ENCODE measurements around the gene LAPTM4A.
"Not testable (repeated sequence)": the region's sequence is repeated elsewhere in the genome, so short reads cannot be mapped to it uniquely, and the experiment has no call there.

The LAPTM4A gene
- total RNA-seq: 50.7 to 104 (median 81.1) reads per million in 18 experiments

DNA sequence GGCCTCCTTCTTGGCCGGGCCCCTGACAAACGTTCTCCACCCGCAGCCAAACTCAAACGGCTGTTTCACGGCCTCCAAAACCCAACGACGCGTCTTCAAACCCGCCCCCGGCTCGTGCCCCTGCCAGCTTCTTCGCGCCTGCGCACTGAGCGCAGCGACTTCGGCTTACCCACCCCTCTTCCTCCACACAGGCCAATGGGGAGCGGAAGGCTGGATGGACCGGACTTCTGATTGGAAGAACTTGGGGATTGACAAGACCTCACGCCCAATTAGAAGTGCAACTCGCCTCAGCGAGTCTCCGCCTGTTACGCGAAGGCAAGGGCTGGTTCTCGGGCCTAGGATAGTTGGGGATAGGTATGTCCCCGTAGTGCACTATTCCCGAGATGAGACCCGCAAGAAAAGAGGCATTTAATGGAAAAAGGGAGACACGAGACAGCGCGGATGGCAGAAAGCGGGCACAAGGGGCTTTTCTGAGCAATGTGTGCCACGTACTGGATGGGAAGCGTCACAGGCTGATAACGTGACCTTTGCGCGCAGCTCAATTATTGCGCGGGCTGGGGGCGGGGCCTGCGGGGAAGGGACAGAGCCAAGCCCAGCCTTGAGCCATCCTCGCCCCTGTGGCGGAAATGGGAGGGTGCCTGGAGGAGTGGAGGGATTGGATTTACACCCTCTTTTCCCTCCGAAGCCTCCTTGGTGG is at the start of gene LAPTM4A:
LAPTM4A (minus strand) TSS at position 97 of the 697 bp plus-strand sequence. CDS start 108 bp downstream, outside the sequence.
- peak; percentile 99 to 100 for DNase-seq

DNA sequence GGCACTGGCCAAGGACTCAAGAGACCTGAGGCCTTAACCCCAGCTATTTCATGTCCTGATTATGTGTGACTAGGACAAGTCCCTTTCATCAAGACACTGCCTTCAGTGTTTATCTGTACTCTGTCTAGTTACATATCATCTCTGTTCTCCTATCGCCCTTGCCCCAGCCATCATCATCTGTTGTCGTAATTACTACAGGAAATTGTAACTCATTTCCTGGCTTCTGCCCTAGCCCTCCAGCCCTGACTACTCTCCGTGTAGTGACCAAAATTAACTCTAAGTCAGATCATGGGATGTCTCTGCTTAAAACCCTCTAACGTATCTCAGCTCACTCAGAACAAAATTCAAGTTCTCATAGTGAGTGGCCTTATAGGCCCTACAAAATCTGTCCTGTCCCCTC is 49.3 kb upstream of the LAPTM4A start:
- DNase-seq: no peak

DNA sequence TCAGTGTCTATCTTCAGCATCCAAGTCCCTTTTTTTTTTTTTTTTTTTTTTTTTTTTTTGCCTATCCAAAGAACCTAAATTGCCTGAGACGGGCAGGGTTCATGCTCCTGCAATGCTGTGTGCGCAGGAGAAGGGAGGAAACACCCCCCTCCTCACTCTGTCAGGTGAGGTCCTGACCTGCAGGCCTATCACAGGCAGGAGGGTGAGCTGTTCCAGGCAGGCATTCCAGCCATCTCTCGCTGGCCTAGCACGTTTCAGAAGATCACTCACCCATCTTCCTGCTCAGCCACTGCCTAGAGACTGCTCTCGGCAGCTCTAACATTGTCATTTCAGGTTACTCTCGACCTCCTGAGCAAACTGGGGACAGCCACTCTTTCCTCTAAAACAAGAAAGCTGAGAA is 48.4 kb upstream of the LAPTM4A start:
- DNase-seq: no peak

DNA sequence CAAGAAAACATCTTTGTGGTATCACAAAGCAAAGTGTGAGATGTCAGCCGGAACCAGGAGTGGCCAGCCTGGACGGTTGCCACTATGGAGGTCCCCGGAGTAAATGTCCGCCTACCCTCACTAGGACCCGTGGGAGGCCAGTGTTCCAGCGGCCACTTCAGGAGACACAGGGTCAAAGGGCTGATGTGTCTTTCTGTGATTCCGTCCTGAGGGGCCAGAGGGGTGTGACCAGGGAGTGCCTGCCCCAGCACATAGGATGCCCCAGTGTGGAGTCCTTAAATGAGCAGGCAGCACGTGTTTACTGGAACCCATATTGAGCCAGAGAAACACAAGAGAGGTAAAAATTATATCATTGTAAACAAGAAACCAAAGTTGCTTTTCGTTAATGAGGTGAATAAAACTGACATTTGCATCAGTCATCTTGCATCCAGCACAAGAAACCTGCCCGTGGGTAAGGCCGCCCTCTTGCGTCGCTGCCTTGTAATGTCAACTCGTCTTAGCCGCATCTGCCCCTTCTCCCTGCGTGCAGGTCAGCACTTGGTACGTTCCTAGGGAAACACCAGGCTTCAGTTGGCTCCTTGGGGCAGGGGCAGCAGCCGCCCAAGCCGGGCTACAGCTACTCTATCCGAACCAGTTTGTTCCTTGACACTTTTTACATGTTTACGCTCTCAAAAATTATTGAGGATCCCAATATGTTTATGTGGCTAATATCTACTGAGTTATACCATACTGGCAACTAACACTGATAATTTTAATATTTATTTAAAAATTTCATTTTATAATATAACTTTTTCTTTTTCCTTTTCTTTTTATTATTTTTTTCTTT is 46.7 kb upstream of the LAPTM4A start:
- DNase-seq: peak; percentile 73 to 82

DNA sequence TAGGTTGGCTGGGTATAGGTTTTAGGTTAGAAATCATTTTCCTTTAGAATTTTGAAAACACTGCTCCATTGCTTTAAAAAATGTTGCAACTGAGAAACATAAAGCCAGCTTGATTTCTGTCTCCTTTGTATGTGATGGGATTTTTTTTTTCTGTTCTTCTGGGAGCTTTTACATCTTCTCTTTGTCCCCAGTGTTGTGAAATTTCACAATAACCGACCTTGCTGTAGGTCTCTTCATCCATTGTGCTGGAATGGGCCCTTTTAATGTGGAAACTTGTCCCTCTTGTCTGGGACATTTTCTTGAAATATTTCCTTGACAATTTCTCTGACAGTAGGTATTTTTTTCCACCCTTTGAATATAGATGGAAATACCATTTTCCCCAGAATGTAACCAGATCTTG is 44.0 kb upstream of the LAPTM4A start:
- DNase-seq: no peak

DNA sequence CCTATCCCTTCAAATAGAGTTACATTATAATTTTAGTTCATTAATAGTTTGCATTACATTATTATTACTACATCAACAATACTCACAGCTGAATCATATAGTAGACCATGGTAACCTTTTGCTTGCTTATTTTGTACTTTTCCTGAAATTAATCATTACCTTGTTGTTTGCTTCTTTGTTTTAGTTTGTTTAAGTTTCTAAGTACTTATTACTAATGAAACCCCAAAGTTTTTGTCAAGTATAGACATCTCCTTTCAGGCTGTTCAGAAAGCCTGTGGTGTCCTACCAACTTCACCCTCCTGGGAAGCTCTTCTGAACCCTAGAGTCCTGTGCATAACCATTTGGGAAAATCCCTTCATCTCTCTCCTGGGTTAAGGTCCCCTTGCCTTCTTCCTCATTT is 43.5 kb upstream of the LAPTM4A start:
- no peak for DNase-seq

DNA sequence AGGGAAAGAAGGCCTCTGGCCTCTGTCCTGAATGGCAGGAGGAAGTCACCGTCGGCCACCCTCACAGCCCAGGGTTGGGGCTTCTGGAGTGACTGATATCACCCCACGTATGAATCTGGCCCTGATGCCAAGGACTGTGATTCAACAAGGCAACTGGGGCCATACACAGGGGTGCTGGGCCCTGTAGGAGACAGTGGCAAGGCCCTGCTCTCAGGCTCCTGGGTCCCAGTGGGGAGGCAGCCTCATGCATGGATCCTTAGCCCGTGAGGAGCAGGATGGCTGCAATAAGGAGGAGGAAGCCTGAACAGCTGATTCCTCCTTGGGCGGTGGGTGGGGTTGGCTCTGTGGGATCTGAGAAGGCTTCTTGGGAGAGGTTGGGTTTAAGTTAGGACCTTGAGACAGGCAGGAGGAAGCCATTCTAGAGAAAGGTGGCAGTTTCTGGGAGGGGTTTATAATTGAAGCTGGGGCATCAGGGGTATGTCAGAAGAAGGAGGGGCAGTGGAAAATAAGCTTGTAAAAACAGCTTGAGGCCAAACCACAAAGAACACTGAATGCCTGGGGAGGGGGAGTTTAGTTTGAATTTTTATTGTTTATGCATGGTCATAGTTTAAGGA is 42.8 kb upstream of the LAPTM4A start:
- DNase-seq: peak in 1 of 2 donors; percentile 8

DNA sequence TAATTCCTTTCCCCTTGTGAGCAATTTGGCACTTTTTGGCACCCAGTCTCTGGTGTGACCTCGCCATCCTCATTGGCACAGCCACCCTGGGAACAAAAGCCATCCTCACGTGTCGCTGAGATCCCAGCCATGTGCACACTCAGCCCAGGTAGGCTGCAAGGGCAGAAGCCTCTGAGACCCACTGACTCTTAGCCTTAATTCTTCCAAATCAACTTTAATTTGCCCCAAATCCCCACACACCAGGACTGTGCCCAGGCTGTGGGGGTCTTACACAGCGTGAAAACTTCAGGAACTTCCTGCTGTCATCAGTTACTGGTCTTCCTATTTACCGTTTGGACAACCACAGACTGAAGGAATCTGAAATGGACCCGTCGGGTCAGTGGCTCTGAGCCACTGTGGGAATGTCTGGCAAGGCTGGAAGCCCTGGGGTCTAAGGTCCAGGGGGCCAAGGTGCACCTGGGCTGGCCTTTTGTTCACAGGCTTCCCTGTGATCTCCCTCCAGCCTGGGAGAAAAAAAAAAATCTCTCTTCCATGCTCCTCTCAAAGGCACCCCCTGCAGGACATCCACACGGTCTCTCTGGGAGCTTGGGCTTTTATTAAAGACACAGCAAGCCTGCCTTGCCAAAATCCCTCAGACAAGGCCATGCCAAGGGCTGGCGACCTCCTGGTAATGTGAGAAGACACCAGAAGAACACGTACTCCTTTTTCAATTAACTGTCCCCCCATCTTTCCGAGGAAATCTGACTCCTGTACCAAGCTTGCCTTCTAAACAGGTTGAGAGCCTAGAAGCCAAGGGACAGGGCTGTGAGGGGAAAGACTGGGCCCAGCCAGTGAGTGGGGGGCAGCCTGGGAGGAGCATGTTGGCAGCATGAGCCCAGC is 42.1 kb upstream of the LAPTM4A start:
- peak; percentile 23 to 37 for DNase-seq

DNA sequence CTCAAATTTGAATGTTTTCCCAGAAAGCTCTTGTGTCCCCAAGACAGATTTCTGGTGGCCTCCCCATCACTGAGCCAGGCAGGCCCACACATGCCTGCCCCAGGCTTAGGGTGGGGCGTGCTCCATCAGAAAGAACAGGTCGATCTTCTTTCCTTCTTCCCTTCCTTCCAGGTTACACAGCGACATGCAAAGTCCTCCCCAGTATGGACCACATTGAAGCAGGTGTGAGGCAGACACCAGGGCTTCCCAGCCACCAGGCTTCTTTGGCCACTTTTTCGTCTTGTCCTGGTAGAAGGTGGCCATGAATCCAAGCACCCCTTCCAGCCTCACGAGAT is 41.4 kb upstream of the LAPTM4A start:
- DNase-seq: no peak

DNA sequence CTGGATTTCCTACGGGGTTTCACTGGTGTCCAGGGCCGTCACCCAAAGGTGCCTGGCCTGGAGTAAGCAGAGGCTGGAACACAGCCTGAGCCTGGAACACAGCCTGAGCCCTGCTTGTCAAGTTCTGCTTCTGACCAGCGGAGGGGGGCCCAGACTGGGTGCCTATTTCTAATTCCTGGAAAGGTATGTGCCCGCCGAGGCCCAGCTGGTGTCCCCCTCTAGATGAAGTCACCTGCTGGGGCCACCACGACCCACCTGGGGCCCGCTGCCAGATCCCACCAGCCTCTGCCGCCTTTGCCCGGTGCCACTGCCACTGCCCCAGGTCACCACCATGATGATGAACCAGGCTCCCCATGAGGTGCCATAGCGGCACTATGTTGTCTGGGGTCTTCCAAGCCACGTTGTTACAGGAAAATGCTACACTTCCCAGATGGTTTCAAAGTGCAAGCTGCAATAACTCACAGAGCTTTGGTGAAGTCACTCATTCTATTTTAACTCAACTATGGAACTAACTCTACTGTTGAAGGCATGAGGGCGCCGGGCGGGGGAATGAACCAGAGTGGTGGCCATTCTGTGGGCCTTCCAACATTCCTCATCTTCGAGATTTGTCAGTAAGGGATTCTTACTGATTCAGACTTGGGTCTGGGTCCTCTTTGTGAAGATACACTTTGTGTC is 40.9 kb upstream of the LAPTM4A start:
- DNase-seq: no peak

DNA sequence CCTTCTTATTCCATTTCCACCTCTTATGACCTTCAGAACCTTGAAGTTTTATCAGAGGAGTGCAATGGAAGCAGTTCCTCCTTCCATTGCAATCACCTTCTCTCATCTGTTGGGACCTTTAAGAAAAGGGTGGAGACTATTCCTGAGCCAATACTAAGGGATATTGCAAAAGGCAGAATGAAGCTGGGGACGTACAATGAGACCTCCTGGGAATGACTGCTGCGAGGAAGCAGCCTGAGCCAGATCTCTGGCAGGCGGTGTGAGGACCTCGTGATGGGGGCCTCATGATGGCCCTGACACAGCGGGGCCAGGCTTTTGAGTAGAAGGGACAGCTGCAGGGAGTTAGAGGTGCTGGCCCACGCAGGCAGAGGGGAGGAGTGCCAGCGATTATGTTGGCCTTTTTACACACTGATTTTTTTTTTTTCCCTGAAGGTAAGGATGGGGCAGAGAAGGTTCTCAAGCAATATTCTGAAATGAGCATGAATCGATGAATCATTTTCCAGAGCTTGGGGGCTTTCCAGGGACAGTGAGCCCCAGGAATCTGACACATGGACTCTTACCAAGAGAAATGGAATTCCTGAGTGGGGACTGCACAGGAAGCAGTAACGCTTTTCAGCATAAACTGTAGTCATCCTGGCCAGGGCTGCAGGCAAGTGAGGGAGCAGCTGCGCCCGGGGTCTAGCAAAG is 40.0 kb upstream of the LAPTM4A start:
- no peak for DNase-seq

DNA sequence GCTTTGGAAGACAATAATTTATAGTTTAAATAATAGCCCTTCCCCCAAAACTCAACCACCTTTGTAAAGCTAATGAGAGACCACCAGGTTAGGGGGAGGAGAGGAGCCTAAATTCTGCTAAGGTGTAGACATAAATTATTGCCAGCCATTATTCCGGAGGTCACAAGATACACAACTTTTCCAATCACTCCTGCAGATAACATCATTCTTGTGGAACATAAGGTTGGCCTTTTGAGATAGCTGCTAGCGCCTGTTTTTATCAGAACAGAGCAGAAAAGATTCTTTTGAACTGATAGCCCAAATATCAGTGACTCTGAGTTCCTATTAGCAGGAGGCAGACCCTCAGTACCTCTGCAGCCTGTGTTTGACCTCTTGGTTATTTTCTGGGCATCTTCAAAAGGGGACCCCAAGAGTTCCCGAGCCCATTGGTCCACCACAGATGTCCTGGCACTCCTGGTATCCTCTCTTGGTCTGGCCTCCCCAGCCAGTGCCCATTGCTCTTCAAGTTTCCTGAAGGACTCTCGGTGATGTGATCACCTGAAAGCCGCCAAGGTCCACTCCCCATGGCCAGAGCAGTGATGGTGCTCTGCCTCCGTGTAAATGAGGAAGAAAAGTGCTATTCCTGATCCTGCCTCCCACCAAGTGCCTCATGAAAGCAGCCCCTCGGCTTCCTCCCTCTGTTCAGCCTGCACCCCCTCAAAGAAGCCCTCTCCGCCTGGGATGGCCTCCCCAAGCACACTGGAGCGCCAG is 38.5 kb upstream of the LAPTM4A start:
- DNase-seq: no peak

DNA sequence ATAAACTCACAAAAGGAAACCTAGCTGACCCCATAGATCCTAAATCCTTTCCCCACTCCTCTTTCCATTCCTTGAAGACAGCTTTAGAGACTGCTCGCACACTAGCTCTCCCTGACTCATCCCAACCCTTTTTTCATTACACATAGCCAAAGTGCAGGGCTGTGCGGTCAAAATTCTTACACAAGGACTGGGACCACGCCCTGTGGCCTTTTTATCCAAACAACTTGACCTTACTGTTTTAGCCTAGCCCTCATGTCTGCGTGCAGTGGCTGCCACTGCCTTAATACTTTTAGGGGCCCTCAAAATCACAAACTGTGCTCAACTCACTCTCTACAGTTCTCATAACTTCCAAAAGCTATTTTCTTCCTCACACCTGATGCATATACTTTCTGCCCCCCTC is 34.5 kb upstream of the LAPTM4A start:
- DNase-seq: not testable (repeated sequence)

DNA sequence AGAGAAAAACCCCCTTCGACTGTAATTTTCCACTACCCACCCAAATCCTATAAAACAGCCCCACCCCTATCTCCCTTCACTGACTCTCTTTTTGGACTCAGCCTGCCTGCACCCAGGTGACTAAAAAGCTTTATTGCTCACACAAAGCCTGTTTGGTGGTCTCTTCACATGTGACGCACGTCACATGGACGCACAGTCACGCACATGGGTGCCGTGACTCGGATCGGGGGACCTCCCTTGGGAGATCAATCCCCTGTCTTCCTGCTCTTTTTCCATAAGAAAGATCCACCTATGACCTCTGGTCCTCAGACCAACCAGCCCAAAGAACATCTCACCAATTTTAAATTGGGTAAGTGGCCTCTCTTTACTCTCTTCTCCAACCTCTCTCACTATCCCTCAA is 31.4 kb upstream of the LAPTM4A start:
- not testable (repeated sequence) for DNase-seq

DNA sequence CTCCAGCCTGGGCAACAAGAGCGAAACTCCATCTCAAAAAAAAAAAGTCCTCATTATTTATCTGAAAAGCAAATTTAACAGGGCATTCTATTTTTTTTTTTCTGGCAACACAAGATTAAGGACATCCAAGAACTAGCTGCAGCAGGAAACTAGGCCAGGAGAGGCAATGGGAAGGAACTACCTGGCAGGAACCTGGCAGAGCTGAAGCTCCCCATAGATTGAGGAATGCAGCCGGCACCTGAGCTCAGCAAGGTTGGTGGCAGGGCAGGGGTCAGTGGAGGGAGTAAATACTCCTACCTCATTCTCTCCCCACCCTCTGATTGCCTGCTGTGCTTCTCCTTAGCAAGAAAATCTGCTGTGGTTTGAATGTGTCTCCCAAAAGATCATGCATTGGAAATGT is 30.4 kb upstream of the LAPTM4A start:
- no peak for DNase-seq

DNA sequence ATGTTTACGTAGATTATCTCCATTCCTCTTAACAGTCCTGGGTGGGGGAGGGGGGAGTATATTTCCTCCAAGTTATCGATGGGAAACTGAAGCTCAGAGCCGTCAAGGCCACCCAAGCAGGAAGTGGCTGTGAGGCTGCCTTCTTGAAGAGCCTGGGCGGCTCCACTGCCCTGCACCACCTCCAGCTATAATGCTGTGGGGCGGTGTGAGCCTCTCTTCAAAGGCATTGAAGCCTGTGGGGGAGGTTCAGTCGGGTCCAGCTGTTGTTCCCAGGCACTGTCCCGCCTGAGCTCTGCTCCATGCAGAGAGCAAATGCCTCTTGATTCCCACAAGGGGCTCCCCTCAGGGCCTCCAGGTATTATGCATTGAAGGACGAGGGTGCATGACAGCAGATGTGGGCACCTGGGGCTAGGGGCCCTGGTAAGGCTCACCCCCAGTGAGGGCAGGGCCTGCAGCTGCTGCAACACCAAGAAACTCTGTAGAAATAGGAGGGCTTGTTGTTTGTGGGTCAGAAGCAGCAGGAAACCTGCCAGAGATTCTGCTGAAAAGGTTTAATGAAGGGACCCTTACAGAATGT is 29.5 kb upstream of the LAPTM4A start:
- no peak for DNase-seq

DNA sequence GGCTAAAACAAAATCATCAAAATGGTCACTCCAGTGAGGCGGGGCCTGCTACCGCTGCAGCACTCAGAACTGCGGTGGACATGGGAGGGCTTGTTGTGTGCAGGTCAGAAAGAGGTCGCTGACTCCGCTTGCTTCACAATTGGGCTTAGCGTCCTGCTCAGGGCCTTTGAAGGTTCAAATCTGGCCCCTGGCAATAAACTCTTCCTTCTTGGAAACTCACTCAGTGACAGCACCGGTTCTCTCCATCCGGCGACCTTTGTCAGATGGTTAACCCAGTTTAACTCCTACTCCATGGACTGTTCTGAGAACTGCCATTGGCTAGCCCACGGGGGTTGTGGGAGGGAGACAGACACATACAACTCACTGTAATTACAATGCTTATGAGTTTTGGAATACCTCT is 29.0 kb upstream of the LAPTM4A start:
- DNase-seq: no peak

DNA sequence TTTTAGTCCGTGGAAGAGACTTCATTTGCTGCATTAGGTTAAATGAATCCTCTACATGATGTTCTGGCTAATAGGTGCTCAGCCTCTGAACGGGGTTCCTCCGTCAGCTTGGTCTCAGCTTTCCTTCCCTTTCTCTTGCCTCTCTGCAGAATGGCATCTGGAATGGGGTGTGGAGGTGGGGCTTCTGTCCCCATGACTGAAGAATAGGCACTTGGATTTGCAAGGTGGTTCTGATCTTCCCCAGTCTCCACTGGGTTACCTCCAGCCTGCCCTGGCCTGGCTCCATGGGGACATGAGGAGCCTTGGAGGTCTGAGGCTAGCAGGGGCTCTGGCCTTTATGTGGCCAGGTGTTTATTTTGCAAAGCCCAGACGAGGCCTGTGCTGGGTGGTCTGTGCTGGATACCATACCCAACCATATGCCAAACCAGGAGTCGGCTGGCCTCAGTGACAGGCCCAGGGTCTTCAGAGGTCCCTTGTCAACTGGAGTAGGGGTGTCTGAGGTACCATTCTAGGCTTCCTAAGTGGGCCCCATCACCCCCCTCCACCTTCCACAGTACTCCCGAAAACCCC is 28.2 kb upstream of the LAPTM4A start:
- DNase-seq: no peak

DNA sequence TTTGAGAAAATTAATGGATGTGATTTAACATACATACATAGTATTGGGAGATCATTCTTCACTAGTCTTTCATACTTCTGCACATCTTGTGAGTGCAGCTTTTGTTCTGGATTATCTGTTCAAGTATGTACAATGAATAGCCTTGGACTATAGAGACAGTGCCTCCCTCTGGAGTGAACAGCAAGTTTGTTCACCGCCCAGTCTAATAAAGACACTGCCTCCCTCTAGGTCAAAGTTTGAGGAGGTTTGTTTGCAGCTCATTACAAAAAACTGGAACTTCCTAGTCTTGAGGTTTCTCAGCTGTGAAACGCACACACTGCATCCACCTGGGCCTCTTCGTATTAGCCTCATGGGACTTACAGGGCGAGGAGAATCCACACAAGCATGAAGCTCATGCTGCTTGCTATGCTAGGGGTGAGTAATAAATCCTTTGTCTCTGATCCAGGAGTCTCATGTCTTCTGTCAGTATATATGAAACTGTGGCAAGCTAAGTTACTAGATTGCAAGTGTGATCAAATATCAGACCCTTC is 26.0 kb upstream of the LAPTM4A start:
- no peak for DNase-seq

DNA sequence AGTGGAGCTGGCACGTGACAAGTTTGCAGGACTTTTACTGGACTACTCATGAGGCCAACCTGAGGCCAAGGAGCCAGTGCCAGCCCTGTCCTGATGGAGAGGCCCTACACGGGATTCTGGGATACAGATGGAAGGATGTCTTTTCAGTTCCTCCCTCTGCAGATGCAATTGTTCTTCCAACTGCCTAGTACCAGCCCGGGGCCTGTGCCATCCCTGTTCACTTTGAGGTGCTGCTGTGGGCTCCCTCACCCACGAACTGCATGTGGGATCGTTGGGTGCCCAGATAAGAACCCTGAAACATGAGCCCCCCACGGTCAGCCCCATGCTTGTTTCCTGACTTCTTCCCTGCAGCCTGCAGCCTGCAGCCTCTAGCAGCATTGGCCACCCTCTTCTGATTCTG is 25.3 kb upstream of the LAPTM4A start:
- DNase-seq: no peak
